ENCODE data around the gene ATP2B2.

Gene ATP2B2

GRCh38 chr3:10468613-10469354, 36.6 kb downstream of the ATP2B2 start:
- peak; percentile 16 for DNase-seq

- peak; percentile 38 for DNase-seq
These were observed 37.3 kb downstream of the ATP2B2 start for GRCh38 chr3:10467904-10468612.

- DNase-seq: no peak
These were observed 38.2 kb downstream of the ATP2B2 start for GRCh38 chr3:10467204-10467603.

GRCh38 chr3:10466186-10466585, 39.2 kb downstream of the ATP2B2 start:
- DNase-seq: no peak

GRCh38 chr3:10465161-10465560, 40.2 kb downstream of the ATP2B2 start:
- DNase-seq: no peak

GRCh38 chr3:10463533-10464434, 41.6 kb downstream of the ATP2B2 start:
- peak; percentile 4 for DNase-seq

- no peak for DNase-seq
These were observed 42.5 kb downstream of the ATP2B2 start for GRCh38 chr3:10462641-10463532.

GRCh38 chr3:10460951-10461545, 44.3 kb downstream of the ATP2B2 start:
- no peak for DNase-seq

- no peak for DNase-seq
These were observed 45.2 kb downstream of the ATP2B2 start for GRCh38 chr3:10459954-10460754.

- no peak for DNase-seq
These were observed 47.8 kb downstream of the ATP2B2 start for GRCh38 chr3:10457560-10457959.

GRCh38 chr3:10456981-10457380, 48.4 kb downstream of the ATP2B2 start:
- DNase-seq: no peak

- DNase-seq: no peak
These were observed 49.9 kb downstream of the ATP2B2 start for GRCh38 chr3:10455545-10455914.

GRCh38 chr3:10454907-10455544, 50.4 kb downstream of the ATP2B2 start:
- no peak for DNase-seq

- peak; percentile 19 for DNase-seq
These were observed 51.8 kb downstream of the ATP2B2 start for GRCh38 chr3:10453431-10454163.

GRCh38 chr3:10450494-10451440, 54.6 kb downstream of the ATP2B2 start:
- DNase-seq: no peak

- no peak for DNase-seq
These were observed 56.0 kb downstream of the ATP2B2 start for GRCh38 chr3:10449436-10449835.

- DNase-seq: no peak
These were observed 56.8 kb downstream of the ATP2B2 start for GRCh38 chr3:10448544-10448943.

GRCh38 chr3:10447527-10448260, 57.7 kb downstream of the ATP2B2 start:
- DNase-seq: no peak

Measured in NCI-H69 (cell line).